SK-N-SH (cell line): ENCODE measurements around the gene ZEB1. TPM values are rescaled to one million over a fixed set of nuclear protein-coding genes. Genes with fewer than 3 reads are reported as not detected.

Experiments used
- CTCF ChIA-PET: fragments of 300-600, 350-600 bp; formaldehyde crosslinking; extraction: SDS; loops from one replicate; lab custom pipeline; 2021; lab: Yijun Ruan, JAX
- POLR2A ChIA-PET: fragments of 350-600 bp; sonication (Branson Sonifier 250); formaldehyde crosslinking; extraction: SDS; loops from one replicate; lab custom pipeline; 2020; ENCODE audit warnings: antibody characterized with exemption, inconsistent platforms; lab: Yijun Ruan, JAX
- DNase-seq: peaks from one replicate; pipeline ENCODE4 v3.0.0; 2012
- H2AFZ ChIP-seq: fragments of 200-600 bp; sonication (generic); 2 replicates; pipeline ENCODE4 v1.8.1; 2016; ENCODE audit warnings: antibody characterized with exemption, mild to moderate bottlenecking, low read depth
- H3F3A ChIP-seq: fragments of 200-600 bp; sonication (generic); replicated peaks from 2 replicates; pipeline ENCODE3; 2016; ENCODE audit warnings: antibody characterized with exemption, mild to moderate bottlenecking; ENCODE audit not compliant: insufficient read depth
- H3K27ac ChIP-seq, 2 experiments: fragments of 200-500 bp in 1 of 2; fragments of 200-600 bp in 1 of 2; sonication (Bioruptor generic) in 1 of 2; sonication (generic), shearing (Covaris generic) in 1 of 2; 2 replicates each; pipeline versions ENCODE4 v1.5.1 to v1.6.1; 2014 to 2016; ENCODE audit warnings: low read depth in 2 of 2, inconsistent platforms in 1 of 2, low read length in 1 of 2, mild to moderate bottlenecking in 1 of 2, mixed read lengths in 1 of 2
- H3K27me3 ChIP-seq: fragments of 200-600 bp; sonication (generic), shearing (Covaris generic); 2 replicates; pipeline ENCODE4 v1.6.1; 2016; ENCODE audit warnings: mixed run types; ENCODE audit not compliant: insufficient read depth
- H3K36me3 ChIP-seq, 2 experiments: fragments of 200-500 bp in 1 of 2; fragments of 200-600 bp in 1 of 2; sonication (Bioruptor generic) in 1 of 2; sonication (generic) in 1 of 2; replicated peaks in 1 of 2; 2 replicates each; pipeline versions ENCODE3 to v1.5.1; 2014 to 2016; ENCODE audit warnings: low read length in 1 of 2, mild to moderate bottlenecking in 1 of 2; ENCODE audit not compliant: insufficient read depth in 2 of 2, control insufficient read depth in 1 of 2
- H3K4me1 ChIP-seq, 2 experiments: fragments of 200-500 bp in 1 of 2; fragments of 200-600 bp in 1 of 2; sonication (Bioruptor generic) in 1 of 2; sonication (generic), shearing (Covaris generic) in 1 of 2; 2 replicates each; pipeline versions ENCODE4 v1.5.1 to v1.6.1; 2014 to 2016; ENCODE audit warnings: low read depth in 1 of 2, low read length in 1 of 2, mixed run types in 1 of 2; ENCODE audit not compliant: insufficient read depth in 2 of 2, control insufficient read depth in 1 of 2
- H3K4me2 ChIP-seq: fragments of 200-600 bp; sonication (generic), shearing (Covaris generic); 2 replicates; pipeline ENCODE4 v1.6.1; 2017; ENCODE audit warnings: mixed run types
- H3K4me3 ChIP-seq, 2 experiments: fragments of 200-500 bp in 1 of 2; fragments of 200-600 bp in 1 of 2; sonication (Bioruptor generic) in 1 of 2; sonication (generic), shearing (Covaris generic) in 1 of 2; 2 replicates each; pipeline versions ENCODE4 v1.5.1 to v1.8.1; 2014 to 2016; ENCODE audit warnings: low read depth in 2 of 2, inconsistent platforms in 1 of 2, low read length in 1 of 2, mild to moderate bottlenecking in 1 of 2, mixed read lengths in 1 of 2, moderate library complexity in 1 of 2
- H3K79me2 ChIP-seq: fragments of 200-600 bp; sonication (generic); 2 replicates; pipeline ENCODE4 v1.8.1; 2017; ENCODE audit warnings: mild to moderate bottlenecking; ENCODE audit not compliant: insufficient read depth
- H3K9ac ChIP-seq: fragments of 200-600 bp; sonication (generic); 2 replicates; pipeline ENCODE4 v1.6.1; 2017; ENCODE audit warnings: mixed run types
- H3K9me2 ChIP-seq: fragments of 200-600 bp; sonication (generic); 2 replicates; pipeline ENCODE4 v1.6.1; 2017; ENCODE audit warnings: mixed run types
- H3K9me3 ChIP-seq: fragments of 200-600 bp; sonication (generic); 2 replicates; pipeline ENCODE4 v1.6.1; 2017; ENCODE audit warnings: mixed run types, mild to moderate bottlenecking, moderate library complexity
- H4K20me1 ChIP-seq: fragments of 200-600 bp; sonication (generic); 2 replicates; pipeline ENCODE4 v1.6.1; 2017; ENCODE audit warnings: mild to moderate bottlenecking, mixed run types; ENCODE audit not compliant: insufficient read depth
- ELF1 ChIP-seq: IDR thresholded peaks from 2 replicates; pipeline ENCODE4 v1.4.0; 2012
- EP300 ChIP-seq, 2 experiments: IDR thresholded peaks; 2 replicates each; pipeline versions ENCODE4 v1.4.0 to v1.6.1; 2012; ENCODE audit warnings: borderline replicate concordance in 1 of 2, low read depth in 1 of 2, low read length in 1 of 2
- EZH2phosphoT487 ChIP-seq: fragments of 200-600 bp; sonication (generic); IDR thresholded peaks from 2 replicates; pipeline ENCODE4 v1.6.1; 2017; ENCODE audit warnings: low read depth, mixed run types, mild to moderate bottlenecking, antibody characterized with exemption, moderate library complexity, borderline replicate concordance
- FOXJ3 ChIP-seq: sonication (generic); formaldehyde crosslinking; IDR thresholded peaks from 2 replicates; pipeline ENCODE4 v1.5.1; 2020; ENCODE audit warnings: mild to moderate bottlenecking, missing genetic modification reagents
- GATA2 ChIP-seq: sonication (generic); formaldehyde crosslinking; IDR thresholded peaks from 2 replicates; pipeline ENCODE4 v1.5.0; 2020; ENCODE audit warnings: mild to moderate bottlenecking, missing genetic modification reagents
- JUND ChIP-seq: IDR thresholded peaks from 2 replicates; pipeline ENCODE4 v1.4.0; 2012
- NFIC ChIP-seq: IDR thresholded peaks from 2 replicates; pipeline ENCODE4 v1.4.0; 2012; ENCODE audit warnings: borderline replicate concordance
- NRF1 ChIP-seq: IDR thresholded peaks from 2 replicates; pipeline ENCODE4 v1.6.1; 2012; ENCODE audit warnings: low read depth, mild to moderate bottlenecking, low read length
- RFX5 ChIP-seq: IDR thresholded peaks from 2 replicates; pipeline ENCODE4 v1.6.1; 2012; ENCODE audit warnings: mild to moderate bottlenecking, improper control_type of control experiment, low read length
- SMC3 ChIP-seq: IDR thresholded peaks from 2 replicates; pipeline ENCODE4 v1.6.1; 2012; ENCODE audit warnings: low read depth, low read length, improper control_type of control experiment
- TCF12 ChIP-seq: IDR thresholded peaks from 2 replicates; pipeline ENCODE4 v1.4.0; 2012
- TEAD4 ChIP-seq: IDR thresholded peaks from 2 replicates; pipeline ENCODE4 v1.4.0; 2012; ENCODE audit warnings: mild to moderate bottlenecking, borderline replicate concordance; ENCODE audit not compliant: insufficient read depth
- WGBS: methylation state at CpG from one replicate; pipeline ENCODE4 v1.1.6; 2017; ENCODE audit warnings: low lambda C conversion rate; 5-methylcytosine and 5-hydroxymethylcytosine counted together
- polyA plus RNA-seq, 3 experiments: library from polyadenylated mRNA; depleted of rRNA; stranded (reverse); fragments of >200 nt; gene quantifications; 2 replicates each; pipeline ENCODE4 v1.2.3, GENCODE V29; 2012
- TF ChIP-seq, protein P1 (sequence below): fragments of 150-350 bp; IDR thresholded peaks from 2 replicates; pipeline ENCODE4 v1.6.1; 2017; ENCODE audit warnings: antibody characterized with exemption, low read length, low read depth, borderline replicate concordance
- TF ChIP-seq, protein P2 (sequence below): IDR thresholded peaks from 2 replicates; pipeline ENCODE4 v1.4.0; 2012; ENCODE audit warnings: low read depth, borderline replicate concordance
- TF ChIP-seq, protein P3 (sequence below): fragments of 150-350 bp; IDR thresholded peaks from 2 replicates; pipeline ENCODE4 v1.6.1; 2016; ENCODE audit warnings: mild to moderate bottlenecking, low read depth, low read length
- TF ChIP-seq, protein P4 (sequence below): IDR thresholded peaks from 2 replicates; pipeline ENCODE4 v1.6.1; 2012; ENCODE audit warnings: mild to moderate bottlenecking, low read depth, low read length, moderate library complexity

ZEB1 gene
- polyA plus RNA-seq, 1 of the 3 experiments (the other 2 are of a cell fraction) = 5.4 TPM

DNA sequence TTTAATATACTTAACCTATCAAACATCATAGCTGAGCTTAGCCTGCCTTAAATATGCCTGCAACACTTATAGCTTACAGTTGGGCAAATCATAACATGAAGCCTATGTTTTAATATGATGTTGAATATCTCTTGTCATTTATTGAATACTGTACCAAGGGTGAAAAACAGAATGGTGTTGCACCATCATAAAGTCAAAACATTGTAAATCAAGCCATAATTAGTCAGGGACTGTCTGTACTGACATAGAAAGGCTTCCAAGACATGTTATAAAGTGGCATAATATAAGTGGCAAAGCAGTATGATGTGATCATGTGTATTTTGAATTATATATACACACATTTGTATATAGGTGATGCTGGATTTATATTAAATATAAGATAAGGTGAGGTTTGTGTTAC, 140.0 kb downstream of the ZEB1 start:
- Histone ChIP-seq H4K20me1 (no peaks in the 10 kb centered on the region), H3K9me3 (peaks cover 8% of the 10 kb centered on the region), H3K9me2 (no peaks in the 10 kb centered on the region), H3K36me3 (peaks cover 21 to 31% of the 10 kb centered on the region in 2 experiments), H3K27me3 (no peaks in the 10 kb centered on the region), H3K4me2 (no peak overlapping the region), H3K27ac (no peak overlapping the region), H2AFZ (no peak overlapping the region), H3K79me2 (peaks cover 9% of the 10 kb centered on the region; the same call in 1 of the 2 replicates), H3F3A (no peaks in the 10 kb centered on the region), H3K9ac (no peak overlapping the region), H3K4me1 (no peaks in the 10 kb centered on the region), H3K4me3 (no peak overlapping the region)
- no peak for DNase-seq
- TF ChIP-seq EZH2phosphoT487 = no peak
- ChIA-PET POLR2A (no interaction called here), CTCF (no interaction called here)

DNA sequence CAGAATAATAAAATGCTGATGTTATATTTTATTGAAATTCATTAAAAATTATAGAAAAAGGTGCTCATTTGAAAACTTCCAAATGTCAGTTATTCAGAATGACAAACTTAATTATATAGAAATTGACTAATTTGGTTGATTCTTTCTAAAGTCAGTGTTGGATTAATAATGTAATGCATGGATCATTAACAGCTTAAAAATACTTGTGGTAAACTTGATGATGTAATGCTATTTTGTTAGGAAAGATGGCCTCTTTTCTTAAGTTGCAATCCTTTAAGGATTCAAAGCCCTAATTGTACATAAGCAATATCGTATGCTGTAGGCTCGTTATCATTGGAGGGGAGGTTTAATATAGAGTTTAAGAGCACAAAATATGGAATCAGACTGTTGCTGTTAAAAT, 141.2 kb downstream of the ZEB1 start:
- Histone ChIP-seq H3K4me1 (no peaks in the 10 kb centered on the region), H3F3A (no peaks in the 10 kb centered on the region), H3K4me2 (no peak overlapping the region), H3K36me3 (peaks cover 21 to 41% of the 10 kb centered on the region in 2 experiments), H3K9ac (no peak overlapping the region), H3K9me2 (no peaks in the 10 kb centered on the region), H3K27ac (no peak overlapping the region), H3K27me3 (no peaks in the 10 kb centered on the region), H3K9me3 (peaks cover 16% of the 10 kb centered on the region), H2AFZ (no peak overlapping the region), H3K79me2 (peaks cover 9% of the 10 kb centered on the region; the same call in 1 of the 2 replicates), H4K20me1 (no peaks in the 10 kb centered on the region), H3K4me3 (no peak overlapping the region)
- 100% methylated on average over 2 of the region's 2 CpGs for WGBS
- POLR2A ChIA-PET = no interaction called here
- DNase-seq = no peak
- no peak for TF ChIP-seq FOXJ3 (CRISPR knock-in tag)
- TF ChIP-seq GATA2 (CRISPR knock-in tag) = no peak
- no peak for TF ChIP-seq TCF12
- TF ChIP-seq SMC3 = no peak
- TF ChIP-seq EP300 (IDR thresholded peaks at IDR 0.05; ENCODE audit: borderline replicate concordance in 1 of 2, low read depth in 1 of 2, low read length in 1 of 2) = no peak
- no peak for TF ChIP-seq TEAD4
- TF ChIP-seq, protein P1, sequence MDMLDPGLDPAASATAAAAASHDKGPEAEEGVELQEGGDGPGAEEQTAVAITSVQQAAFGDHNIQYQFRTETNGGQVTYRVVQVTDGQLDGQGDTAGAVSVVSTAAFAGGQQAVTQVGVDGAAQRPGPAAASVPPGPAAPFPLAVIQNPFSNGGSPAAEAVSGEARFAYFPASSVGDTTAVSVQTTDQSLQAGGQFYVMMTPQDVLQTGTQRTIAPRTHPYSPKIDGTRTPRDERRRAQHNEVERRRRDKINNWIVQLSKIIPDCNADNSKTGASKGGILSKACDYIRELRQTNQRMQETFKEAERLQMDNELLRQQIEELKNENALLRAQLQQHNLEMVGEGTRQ = no peak
- TF ChIP-seq JUND = no peak
- TF ChIP-seq ELF1 = no peak
- no peak for TF ChIP-seq EZH2phosphoT487
- TF ChIP-seq, protein P2, sequence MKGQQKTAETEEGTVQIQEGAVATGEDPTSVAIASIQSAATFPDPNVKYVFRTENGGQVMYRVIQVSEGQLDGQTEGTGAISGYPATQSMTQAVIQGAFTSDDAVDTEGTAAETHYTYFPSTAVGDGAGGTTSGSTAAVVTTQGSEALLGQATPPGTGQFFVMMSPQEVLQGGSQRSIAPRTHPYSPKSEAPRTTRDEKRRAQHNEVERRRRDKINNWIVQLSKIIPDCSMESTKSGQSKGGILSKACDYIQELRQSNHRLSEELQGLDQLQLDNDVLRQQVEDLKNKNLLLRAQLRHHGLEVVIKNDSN = no peak
- CTCF ChIA-PET = interaction anchor here (0.6 kb wide), 2 partner anchors 310 to 421 kb away, joined by 3 to 4 read pairs; no protein-coding TSS in a partner anchor

DNA sequence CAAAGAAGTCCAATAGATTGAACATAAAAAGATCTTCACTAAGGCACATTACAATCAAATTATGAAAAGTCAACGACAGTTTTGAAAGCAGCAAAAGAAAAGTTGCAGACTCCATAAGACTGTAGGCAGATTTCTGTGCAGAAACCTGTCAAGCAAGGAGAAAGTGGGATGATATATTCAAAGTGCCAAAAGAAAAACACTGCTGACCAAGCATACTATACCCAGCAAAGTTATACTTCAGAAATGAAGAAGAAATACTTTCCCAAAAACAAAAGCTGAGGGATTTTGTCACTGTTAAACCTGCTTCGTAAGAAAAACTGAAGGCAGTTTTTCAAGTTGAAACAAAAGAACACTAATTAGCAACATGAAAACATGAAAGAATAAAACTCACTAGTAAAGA, 145.5 kb downstream of the ZEB1 start:
- Histone ChIP-seq H3F3A (no peaks in the 10 kb centered on the region), H3K27me3 (no peaks in the 10 kb centered on the region), H3K4me2 (no peak overlapping the region), H3K9me3 (peaks cover 22% of the 10 kb centered on the region), H3K9me2 (no peaks in the 10 kb centered on the region), H3K9ac (no peak overlapping the region), H3K36me3 (peaks cover 38 to 65% of the 10 kb centered on the region in 2 experiments), H2AFZ (no peak overlapping the region), H3K79me2 (no peaks in the 10 kb centered on the region; the same call in 1 of the 2 replicates), H3K27ac (no peak overlapping the region), H4K20me1 (no peaks in the 10 kb centered on the region), H3K4me1 (no peaks in the 10 kb centered on the region), H3K4me3 (no peak overlapping the region)
- CTCF ChIA-PET = no interaction called here
- POLR2A ChIA-PET = no interaction called here
- no peak for DNase-seq
- 92% methylated on average over 2 of the region's 2 CpGs for WGBS
- TF ChIP-seq RFX5 = no peak
- TF ChIP-seq EP300 (IDR thresholded peaks at IDR 0.05; ENCODE audit: borderline replicate concordance in 1 of 2, low read depth in 1 of 2, low read length in 1 of 2) = no peak
- TF ChIP-seq NFIC = no peak
- TF ChIP-seq NRF1 = no peak
- TF ChIP-seq, protein P3, sequence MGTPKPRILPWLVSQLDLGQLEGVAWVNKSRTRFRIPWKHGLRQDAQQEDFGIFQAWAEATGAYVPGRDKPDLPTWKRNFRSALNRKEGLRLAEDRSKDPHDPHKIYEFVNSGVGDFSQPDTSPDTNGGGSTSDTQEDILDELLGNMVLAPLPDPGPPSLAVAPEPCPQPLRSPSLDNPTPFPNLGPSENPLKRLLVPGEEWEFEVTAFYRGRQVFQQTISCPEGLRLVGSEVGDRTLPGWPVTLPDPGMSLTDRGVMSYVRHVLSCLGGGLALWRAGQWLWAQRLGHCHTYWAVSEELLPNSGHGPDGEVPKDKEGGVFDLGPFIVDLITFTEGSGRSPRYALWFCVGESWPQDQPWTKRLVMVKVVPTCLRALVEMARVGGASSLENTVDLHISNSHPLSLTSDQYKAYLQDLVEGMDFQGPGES = no peak
- TF ChIP-seq, protein P4, sequence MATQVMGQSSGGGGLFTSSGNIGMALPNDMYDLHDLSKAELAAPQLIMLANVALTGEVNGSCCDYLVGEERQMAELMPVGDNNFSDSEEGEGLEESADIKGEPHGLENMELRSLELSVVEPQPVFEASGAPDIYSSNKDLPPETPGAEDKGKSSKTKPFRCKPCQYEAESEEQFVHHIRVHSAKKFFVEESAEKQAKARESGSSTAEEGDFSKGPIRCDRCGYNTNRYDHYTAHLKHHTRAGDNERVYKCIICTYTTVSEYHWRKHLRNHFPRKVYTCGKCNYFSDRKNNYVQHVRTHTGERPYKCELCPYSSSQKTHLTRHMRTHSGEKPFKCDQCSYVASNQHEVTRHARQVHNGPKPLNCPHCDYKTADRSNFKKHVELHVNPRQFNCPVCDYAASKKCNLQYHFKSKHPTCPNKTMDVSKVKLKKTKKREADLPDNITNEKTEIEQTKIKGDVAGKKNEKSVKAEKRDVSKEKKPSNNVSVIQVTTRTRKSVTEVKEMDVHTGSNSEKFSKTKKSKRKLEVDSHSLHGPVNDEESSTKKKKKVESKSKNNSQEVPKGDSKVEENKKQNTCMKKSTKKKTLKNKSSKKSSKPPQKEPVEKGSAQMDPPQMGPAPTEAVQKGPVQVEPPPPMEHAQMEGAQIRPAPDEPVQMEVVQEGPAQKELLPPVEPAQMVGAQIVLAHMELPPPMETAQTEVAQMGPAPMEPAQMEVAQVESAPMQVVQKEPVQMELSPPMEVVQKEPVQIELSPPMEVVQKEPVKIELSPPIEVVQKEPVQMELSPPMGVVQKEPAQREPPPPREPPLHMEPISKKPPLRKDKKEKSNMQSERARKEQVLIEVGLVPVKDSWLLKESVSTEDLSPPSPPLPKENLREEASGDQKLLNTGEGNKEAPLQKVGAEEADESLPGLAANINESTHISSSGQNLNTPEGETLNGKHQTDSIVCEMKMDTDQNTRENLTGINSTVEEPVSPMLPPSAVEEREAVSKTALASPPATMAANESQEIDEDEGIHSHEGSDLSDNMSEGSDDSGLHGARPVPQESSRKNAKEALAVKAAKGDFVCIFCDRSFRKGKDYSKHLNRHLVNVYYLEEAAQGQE = no peak
- TF ChIP-seq TCF12 = no peak
- no peak for TF ChIP-seq SMC3
